CD4-positive, alpha-beta T cell treated with Interleukin-4 for 4 hours (primary cell): ENCODE results near the gene MBD6.

ENCODE experiments used
- DNase-seq: peaks from one replicate; pipeline ENCODE4 v3.0.0-alpha.2; 2020

The MBD6 gene

DNA sequence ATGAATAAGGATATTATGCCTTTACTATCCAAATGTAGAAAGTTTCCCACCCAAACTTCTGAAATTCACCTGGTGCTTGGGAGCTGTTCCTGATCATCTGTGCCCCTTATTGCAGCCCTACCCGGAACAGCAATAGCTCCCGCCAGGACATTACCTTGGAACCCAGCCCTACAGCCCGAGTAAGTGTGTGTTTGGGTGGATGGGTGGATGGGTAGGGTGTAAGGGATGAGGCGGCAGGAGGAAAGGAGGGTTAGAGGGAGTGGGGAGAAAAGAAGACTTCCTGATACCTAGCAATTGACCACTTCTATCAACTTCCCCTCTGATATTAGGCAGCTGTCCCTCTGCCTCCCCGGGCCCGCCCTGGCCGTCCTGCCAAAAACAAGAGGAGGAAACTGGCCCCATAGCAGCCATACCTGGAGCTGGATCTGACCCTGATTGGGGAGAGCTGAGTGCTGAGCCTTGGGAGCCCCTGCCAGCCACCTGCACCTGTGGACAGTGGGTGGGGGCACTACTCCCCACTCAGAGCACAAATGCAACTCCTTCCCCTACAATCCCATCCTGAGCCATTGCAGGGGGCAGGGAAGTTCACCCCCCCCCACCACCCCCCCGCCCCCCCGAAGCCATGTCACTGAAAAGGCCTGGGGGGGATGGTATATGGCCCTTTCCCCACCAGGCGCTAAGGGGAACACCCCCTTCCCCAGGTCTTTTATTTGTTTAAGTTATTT, 6.4 kb downstream of the MBD6 start:
- no peak for DNase-seq

- no peak for DNase-seq
These were observed 7.2 kb downstream of the MBD6 start for GRCh38 chr12:57529831-57530230.

- DNase-seq: no peak
These were observed 7.9 kb downstream of the MBD6 start for GRCh38 chr12:57530396-57531142.

DNA sequence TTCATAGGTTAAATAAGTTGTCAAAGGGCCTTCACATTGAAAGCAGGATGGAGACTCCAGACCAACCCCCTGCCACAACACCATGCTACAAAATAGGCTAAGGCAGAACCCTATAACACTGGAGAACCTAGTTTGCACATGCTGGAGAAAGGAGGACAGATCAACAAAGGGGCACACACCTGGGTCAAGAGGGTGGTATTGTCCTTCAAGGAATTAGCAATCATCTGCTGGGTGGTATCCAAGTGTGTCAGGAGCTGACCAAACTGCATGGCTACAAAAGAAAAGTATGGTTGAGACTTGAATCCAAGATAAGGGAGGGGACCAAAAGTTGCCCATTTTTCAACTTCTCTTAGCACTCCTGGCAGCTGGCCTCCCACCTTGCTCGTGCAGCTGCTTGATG, 9.2 kb downstream of the MBD6 start:
- no peak for DNase-seq

- DNase-seq: no peak
These were observed 10.5 kb downstream of the MBD6 start for GRCh38 chr12:57533108-57533507.

GRCh38 chr12:57534250-57534649, 11.6 kb downstream of the MBD6 start:
- no peak for DNase-seq

DNA sequence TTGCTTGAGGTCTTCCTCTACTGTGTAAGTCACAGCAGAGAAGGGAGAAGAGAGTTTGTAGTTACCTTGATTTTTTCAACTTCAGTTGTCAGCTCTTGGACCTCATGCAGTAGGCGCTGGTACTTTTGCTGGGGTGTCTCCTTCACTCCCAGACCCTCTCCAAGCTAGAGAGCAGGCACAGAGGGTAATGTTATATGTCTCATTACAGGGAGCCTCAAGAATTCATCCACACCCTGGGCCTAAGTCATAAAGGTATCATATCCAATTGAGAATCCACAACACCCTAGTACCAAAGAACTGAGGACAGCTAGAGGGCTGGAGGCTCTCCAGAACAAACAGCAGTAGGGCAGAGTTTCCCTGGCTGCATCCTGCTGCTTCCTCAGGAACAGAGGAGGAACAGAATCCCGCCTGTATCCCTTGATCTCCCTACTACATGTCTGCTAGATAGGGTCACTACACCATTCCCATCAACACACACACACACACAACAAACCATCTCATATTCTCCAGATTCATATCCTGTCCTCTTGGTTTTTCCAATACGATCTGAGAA, 12.4 kb downstream of the MBD6 start:
- DNase-seq: no peak

GRCh38 chr12:57535764-57536596, 13.4 kb downstream of the MBD6 start:
- no peak for DNase-seq

- DNase-seq: no peak
These were observed 13.9 kb downstream of the MBD6 start for GRCh38 chr12:57536597-57536942.

DNA sequence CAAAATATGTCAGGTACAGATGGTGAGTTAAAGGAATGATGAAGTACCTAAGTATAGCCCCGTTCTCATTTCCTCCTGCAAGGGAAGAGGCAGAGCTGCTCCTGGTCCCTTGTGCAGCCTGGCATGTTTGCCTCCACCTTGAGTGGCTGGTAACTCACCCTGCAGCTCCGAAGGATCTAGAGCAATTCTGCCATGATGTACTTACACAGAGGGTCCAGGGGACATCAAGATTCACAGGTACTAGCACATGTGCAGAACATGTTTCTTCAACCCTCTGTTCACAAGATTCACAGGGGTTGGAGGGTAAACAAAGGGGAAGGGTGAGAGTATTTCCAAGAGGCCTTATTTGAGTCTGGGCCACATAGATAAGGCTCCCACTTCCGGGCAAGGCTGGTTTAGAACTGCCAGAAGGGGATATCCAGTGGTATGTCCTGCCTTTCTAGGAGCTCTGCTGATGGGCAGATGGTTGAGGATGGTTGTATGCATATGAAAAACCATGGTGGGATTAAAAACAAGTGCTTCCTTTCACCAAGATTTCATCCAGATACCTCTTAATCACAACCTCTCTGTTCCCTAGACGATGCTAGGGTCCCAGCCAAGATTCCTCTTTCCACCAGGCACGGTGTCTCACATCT, 16.6 kb downstream of the MBD6 start:
- no peak for DNase-seq

DNA sequence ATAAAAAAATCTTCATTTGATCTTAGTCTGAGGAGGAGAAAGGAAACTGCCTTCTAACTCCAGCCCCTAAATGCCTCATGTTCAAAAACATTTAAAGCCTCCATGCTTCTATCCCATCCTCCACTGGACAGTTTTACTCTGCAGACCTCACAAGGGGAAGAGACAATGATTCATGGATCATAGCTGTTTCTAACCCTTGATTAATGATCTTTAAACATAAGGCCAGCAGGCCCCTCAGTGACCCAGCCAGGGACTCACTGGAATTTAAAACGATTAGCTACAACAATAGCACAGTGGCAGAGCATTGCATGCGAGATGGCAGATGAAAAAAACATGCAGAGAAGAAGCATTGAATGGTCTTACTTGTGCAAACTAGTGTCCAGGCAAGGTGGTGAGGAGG, 18.4 kb downstream of the MBD6 start:
- DNase-seq: no peak

DNA sequence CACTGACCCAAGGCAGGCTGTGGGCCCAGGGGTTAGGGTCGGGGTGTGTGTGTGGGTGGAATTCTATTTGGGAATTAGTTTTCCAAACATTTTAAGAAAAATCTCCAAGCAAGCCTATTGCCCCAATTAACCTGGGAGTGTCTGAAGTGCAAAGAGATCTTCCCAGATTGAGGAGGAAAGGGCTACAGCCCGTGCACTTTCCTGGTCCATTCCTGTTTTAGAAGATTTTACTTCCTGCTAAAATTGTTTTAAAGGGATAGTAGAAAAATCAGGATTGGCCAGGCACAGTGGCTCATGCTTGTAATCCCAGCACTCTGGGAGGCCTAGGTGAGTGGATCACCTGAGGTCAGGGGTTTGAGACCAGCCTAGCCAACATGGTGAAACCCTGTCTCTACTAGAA, 19.1 kb downstream of the MBD6 start:
- DNase-seq: no peak

- peak; percentile 16 for DNase-seq
These were observed 21.0 kb downstream of the MBD6 start for GRCh38 chr12:57543581-57543980.

DNA sequence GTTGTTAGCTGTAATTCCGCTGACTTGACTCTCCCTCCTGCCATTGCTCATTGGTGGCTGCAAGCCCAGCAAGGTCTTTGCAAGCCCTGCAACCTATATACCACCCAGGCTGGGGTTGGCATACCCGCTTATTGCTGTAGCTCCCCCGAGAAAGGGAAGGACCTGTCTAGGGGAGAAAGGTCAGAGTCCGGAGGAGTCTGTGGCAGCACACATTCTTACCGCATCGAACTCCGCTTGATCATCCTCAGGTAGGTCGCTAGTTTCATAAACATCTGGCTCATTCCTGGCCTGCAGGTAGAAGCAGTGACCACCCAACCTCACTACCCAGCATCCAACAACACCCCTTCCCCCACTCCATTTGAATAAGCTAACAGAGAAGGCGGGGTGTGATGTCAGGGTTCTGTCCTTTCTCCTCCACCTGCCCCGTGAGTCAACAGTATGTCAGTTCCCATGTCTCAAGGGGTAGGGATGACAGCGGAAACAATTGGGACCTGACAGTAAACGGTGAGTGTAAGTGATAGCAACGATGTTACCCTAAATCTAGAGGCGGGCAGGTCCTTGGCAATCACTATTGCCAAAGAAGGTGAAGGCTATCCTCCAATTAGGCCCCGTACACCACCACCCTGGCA, 23.3 kb downstream of the MBD6 start:
- no peak for DNase-seq

GRCh38 chr12:57546438-57547287, 24.0 kb downstream of the MBD6 start, which contains the start of gene DCTN2:
DCTN2 (minus strand) TSS chr12:57547192; CDS start chr12:57547063, 129 bp downstream.
- DNase-seq: peak; percentile 97

DNA sequence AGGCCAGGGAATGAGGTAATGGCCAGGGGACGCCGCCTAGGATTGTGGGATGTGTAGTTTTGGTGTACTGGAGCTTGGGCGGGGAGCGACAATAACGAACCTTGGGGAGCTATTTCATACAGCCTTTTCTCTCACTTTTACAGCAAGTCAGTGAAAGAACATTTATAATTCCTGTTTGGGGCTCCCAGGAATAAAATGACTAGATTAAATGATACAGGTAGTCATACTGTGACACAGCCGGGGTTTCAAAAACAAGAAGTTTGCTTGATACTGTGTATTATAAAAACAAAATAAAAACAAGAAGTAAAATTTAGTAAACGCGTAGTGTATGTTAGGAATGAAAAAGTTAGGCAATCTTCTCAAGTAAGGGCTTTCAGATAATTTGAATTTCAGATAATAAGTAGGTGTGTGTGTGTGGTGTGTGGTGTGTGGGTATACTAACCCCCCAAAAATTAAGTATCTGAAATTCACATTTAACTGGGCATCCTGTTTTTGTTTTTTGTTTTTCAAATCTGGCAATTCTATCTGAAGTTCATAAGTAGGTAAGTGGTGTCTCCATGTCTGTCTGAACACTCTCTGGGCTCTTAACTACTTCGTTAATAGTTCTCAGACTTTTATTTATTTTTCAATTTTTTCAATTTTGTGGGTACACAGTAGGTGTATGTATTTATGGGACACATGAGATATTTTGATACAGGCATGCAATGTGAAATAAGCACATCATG, 24.8 kb downstream of the MBD6 start:
- DNase-seq: no peak

DNA sequence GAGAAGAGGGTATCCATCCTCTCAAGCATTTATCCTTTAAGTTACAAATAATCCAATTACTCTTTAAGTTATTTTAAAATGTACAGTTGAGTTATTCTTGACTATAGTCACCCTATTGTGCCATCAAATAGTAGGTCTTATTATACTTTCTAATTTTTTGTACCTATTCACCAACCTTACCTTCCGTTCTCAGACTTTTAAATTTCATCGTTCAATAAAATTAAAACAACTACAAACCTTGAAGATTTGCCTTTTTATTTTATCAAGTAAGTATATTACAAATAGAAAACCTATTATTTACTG, 25.3 kb downstream of the MBD6 start:
- no peak for DNase-seq

DNA sequence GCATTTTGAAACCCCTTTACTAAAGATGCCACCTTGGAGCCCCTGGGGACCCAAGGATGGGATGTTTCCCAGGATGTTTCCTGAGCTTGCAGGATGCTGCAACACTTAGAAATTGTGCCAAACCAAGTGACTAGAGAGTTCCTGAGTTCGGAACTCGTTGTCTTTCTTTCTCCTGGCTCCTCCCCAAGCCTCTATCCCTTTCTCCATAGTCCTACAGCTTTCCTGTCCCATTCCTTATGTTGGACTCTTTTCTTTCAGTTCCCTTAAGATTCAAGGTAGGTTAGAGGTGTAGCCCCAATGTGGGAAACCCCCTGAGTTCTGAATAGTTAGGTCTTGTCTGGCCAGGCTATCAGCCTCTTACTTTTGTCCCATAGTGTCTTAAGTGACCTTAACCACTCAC, 25.9 kb downstream of the MBD6 start:
- no peak for DNase-seq

- no peak for DNase-seq
These were observed 26.7 kb downstream of the MBD6 start for GRCh38 chr12:57549203-57549908.
